ENCODE data around the gene ENDOU.

Gene ENDOU

DNA sequence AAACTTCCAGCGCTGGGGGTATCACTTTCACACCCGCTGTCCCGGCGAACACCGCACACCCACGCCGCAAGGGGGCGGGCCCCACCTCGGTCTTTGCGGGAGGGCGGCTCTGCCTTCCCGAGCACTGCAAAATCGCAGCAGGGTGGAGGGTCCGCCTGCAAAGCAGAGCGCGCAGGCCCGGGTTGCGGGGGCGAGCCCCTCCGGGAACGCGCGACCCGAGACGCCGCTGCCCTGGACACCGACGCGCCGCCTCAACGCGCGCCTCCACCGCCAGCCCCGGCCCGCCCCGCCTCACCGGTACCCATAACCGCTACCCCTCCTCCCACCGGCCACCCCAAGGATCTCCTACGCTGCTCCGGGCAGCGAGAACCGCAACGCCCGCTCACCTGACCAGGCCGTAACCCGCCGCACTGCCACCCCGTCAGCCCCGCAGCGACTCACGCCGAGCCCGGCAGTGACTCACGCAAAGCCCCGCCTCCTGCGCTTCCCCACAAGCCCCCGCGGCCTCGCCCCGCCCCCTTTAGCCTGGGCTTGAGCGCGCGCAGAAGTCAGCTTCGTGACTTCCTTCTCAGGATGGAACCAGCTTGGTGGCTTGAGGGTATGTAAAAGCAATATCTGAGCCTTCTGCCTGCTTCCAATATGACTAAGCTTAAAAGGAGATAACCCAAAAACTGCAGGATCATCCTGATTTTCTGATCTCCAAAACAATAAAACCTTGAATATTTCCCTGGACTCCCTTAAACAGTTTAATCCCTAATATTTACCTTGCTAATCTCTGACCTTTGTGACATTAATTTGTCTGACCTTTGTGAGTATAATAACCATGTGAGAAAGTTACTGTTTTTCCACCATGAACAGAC lies 19.5 kb downstream of the ENDOU start, which contains the start of gene RPAP3:
Gene RPAP3, minus strand, starts transcription at position 465 of the 860 bp plus-strand sequence. CDS start 3,190 bp downstream, outside the sequence.
- peak; percentile 94 for DNase-seq (ENCODE audit: low spot score)
- in situ Hi-C loops (cut with MboI; ENCODE audit: low sequenced_read_pairs, unreplicated experiment): loop anchor here (25.0 kb wide), 1 partner anchor 457 kb away; the partner anchor contains the start of gene ASB8
- TF ChIP-seq CTCF (IDR thresholded peaks at IDR 0.05; ENCODE audit: borderline replicate concordance, control extremely low read depth, extremely low read depth, insufficient read depth, missing control alignments): peak; percentile 50

- TF ChIP-seq CTCF (IDR thresholded peaks at IDR 0.05; ENCODE audit: borderline replicate concordance, control extremely low read depth, extremely low read depth, insufficient read depth, missing control alignments): no peak
- in situ Hi-C loops (cut with MboI; ENCODE audit: low sequenced_read_pairs, unreplicated experiment): loop anchor here (25.0 kb wide), 1 partner anchor 457 kb away; the partner anchor contains the start of gene ASB8
- no peak for DNase-seq (ENCODE audit: low spot score)
Observed at GRCh38 chr12:47705229-47705565, 20.1 kb downstream of the ENDOU start.

GRCh38 chr12:47704719-47705118 lies 20.6 kb downstream of the ENDOU start:
- no peak for DNase-seq (ENCODE audit: low spot score)
- no peak for TF ChIP-seq CTCF (IDR thresholded peaks at IDR 0.05; ENCODE audit: borderline replicate concordance, control extremely low read depth, extremely low read depth, insufficient read depth, missing control alignments)
- in situ Hi-C loops (cut with MboI; ENCODE audit: low sequenced_read_pairs, unreplicated experiment): loop anchor here (25.0 kb wide), 1 partner anchor 458 kb away; the partner anchor contains the start of gene ASB8

DNA sequence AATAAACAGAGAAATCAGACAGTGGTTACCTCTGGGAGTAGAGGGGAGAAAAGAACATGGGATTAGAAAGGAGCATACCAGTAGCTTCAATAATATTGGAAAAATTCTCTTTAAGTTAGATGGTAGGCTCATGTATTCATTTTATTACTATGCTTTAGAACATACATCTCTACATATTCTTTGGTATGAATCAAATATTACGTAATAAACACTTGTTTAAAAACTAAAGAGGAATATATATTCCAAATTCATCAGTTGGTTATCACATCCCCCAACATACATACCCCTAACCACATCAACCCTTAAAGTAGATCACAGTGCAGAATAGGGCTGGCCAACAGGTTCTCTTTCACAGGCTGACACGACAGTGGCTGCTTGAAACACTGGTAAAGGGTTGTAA lies 25.0 kb downstream of the ENDOU start:
- TF ChIP-seq CTCF (IDR thresholded peaks at IDR 0.05; ENCODE audit: borderline replicate concordance, control extremely low read depth, extremely low read depth, insufficient read depth, missing control alignments): no peak
- in situ Hi-C loops (cut with MboI; ENCODE audit: low sequenced_read_pairs, unreplicated experiment): loop anchor here (25.0 kb wide), 1 partner anchor 462 kb away; the partner anchor contains the start of gene ASB8
- no peak for DNase-seq (ENCODE audit: low spot score)

DNA sequence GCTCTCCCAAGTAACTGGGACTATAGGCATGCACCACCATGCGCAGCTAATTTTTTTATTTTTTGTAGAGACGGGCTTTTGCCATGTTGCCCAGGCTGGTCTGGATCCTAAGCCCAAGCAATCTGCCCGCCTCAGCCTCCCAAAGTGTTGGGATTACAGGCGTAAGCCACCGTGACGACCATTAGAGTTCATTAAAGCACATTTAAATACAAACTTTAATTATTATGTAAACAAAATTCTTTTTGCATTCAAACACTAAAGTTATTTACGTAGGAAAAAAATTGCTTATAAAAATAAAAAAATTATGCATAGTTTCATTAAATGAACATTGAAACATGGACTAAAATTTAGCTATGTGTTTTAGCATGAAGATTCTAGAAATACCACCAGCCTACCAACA lies 26.7 kb downstream of the ENDOU start:
- TF ChIP-seq CTCF (IDR thresholded peaks at IDR 0.05; ENCODE audit: borderline replicate concordance, control extremely low read depth, extremely low read depth, insufficient read depth, missing control alignments): no peak
- in situ Hi-C loops (cut with MboI; ENCODE audit: low sequenced_read_pairs, unreplicated experiment): no loop called here
- no peak for DNase-seq (ENCODE audit: low spot score)

GRCh38 chr12:47698055-47698454 lies 27.2 kb downstream of the ENDOU start:
- no peak for TF ChIP-seq CTCF (IDR thresholded peaks at IDR 0.05; ENCODE audit: borderline replicate concordance, control extremely low read depth, extremely low read depth, insufficient read depth, missing control alignments)
- in situ Hi-C loops (cut with MboI; ENCODE audit: low sequenced_read_pairs, unreplicated experiment): no loop called here
- no peak for DNase-seq (ENCODE audit: low spot score)

All from GM13976 (cell line).